OCI-LY1 (cell line): Measurements from ENCODE around the gene RAB8B.

Source experiments
- H2AFZ ChIP-seq: fragments of 200-600 bp; sonication (generic), shearing (Covaris generic); 2 replicates; pipeline ENCODE4 v1.6.0; 2014; ENCODE audit warnings: antibody characterized with exemption, mild to moderate bottlenecking, low read length
- H3F3A ChIP-seq: fragments of 200-600 bp; sonication (generic), shearing (Covaris generic); 2 replicates; pipeline ENCODE4 v1.6.0; 2014; ENCODE audit warnings: mild to moderate bottlenecking, antibody characterized with exemption, low read length, moderate library complexity; ENCODE audit not compliant: insufficient read depth
- H3K27ac ChIP-seq: fragments of 200-600 bp; sonication (generic); 2 replicates; pipeline ENCODE4 v1.5.1; 2014; ENCODE audit warnings: low read length, mixed run types, mild to moderate bottlenecking, low read depth; ENCODE audit not compliant: poor library complexity, severe bottlenecking
- H3K27me3 ChIP-seq: fragments of 200-600 bp; sonication (generic); 2 replicates; pipeline ENCODE4 v1.6.0; 2014; ENCODE audit warnings: antibody characterized with exemption, mild to moderate bottlenecking, low read length, moderate library complexity; ENCODE audit not compliant: insufficient read depth
- H3K36me3 ChIP-seq: fragments of 200-600 bp; sonication (generic); 2 replicates; pipeline ENCODE4 v1.6.1; 2014; ENCODE audit warnings: mild to moderate bottlenecking, antibody characterized with exemption, low read length, moderate library complexity, mixed read lengths; ENCODE audit not compliant: insufficient read depth
- H3K4me1 ChIP-seq: fragments of 200-600 bp; sonication (generic); 2 replicates; pipeline ENCODE4 v1.5.1; 2014; ENCODE audit warnings: mild to moderate bottlenecking, low read length, moderate library complexity; ENCODE audit not compliant: insufficient read depth, severe bottlenecking
- H3K4me2 ChIP-seq: fragments of 200-600 bp; sonication (generic), shearing (Covaris generic); 2 replicates; pipeline ENCODE4 v1.6.1; 2014; ENCODE audit warnings: low read length
- H3K4me3 ChIP-seq: fragments of 200-600 bp; sonication (generic); 2 replicates; pipeline ENCODE4 v1.5.1; 2014; ENCODE audit warnings: low read length, low read depth, mild to moderate bottlenecking, mixed read lengths; ENCODE audit not compliant: poor library complexity, severe bottlenecking
- H3K79me2 ChIP-seq: fragments of 200-600 bp; shearing (Covaris generic); 2 replicates; pipeline ENCODE4 v1.6.1; 2016; ENCODE audit warnings: mixed run types, low read length, mixed read lengths; ENCODE audit not compliant: insufficient read depth
- H3K9ac ChIP-seq: fragments of 200-600 bp; sonication (generic), shearing (Covaris generic); 2 replicates; pipeline ENCODE4 v1.6.1; 2014; ENCODE audit warnings: mild to moderate bottlenecking, low read length, mixed read lengths
- H3K9me2 ChIP-seq: fragments of 200-600 bp; sonication (generic), shearing (Covaris generic); 2 replicates; pipeline ENCODE4 v1.6.1; 2014; ENCODE audit warnings: low read depth, mild to moderate bottlenecking, low read length, mixed read lengths
- H3K9me3 ChIP-seq: fragments of 200-600 bp; shearing (Covaris generic); 2 replicates; pipeline ENCODE4 v1.6.1; 2014; ENCODE audit warnings: low read length, mixed read lengths
- H4K20me1 ChIP-seq: fragments of 200-600 bp; sonication (generic), shearing (Covaris generic); 2 replicates; pipeline ENCODE4 v1.6.0; 2016; ENCODE audit warnings: mild to moderate bottlenecking, low read length; ENCODE audit not compliant: insufficient read depth
- EZH2 ChIP-seq: fragments of 200-600 bp; sonication (generic), shearing (Covaris generic); IDR thresholded peaks from 2 replicates; pipeline ENCODE4 v1.8.0; 2017; ENCODE audit warnings: borderline replicate concordance, mixed run types, mild to moderate bottlenecking, antibody characterized with exemption, low read length, moderate library complexity, mixed read lengths
- TF ChIP-seq, protein P1 (sequence below): fragments of 200-600 bp; sonication (generic), shearing (Covaris generic); IDR thresholded peaks from 2 replicates; pipeline ENCODE4 v1.5.1; 2017; ENCODE audit warnings: mild to moderate bottlenecking, antibody characterized with exemption, low read length, moderate library complexity, mixed read lengths

RAB8B gene

DNA sequence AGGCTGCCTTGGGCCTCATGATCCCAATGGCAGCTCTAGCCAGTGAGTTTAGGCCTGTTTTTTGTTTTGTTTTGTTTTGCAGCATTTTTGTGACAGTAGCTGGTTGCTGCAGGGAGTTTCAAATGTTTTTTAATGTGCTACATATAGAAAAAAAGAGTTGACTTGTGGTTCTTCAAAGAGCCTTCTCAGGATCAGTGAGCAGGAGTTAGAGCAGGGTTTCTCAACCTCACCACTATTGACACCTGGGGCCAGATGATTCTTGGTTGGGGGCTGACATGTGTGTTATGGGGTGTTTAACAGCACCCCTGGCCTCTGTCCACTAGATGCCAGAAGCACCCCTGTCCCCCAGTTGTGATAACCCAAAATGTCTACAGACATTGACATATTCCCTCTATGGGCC, 105.9 kb downstream of the RAB8B start:
- no peaks in the 10 kb centered on the region for H3K9me3 ChIP-seq
- H3K4me2 ChIP-seq: no peak overlapping the region
- no peaks in the 10 kb centered on the region for H3K9me2 ChIP-seq
- peaks cover 6% of the 10 kb centered on the region; the same call in 1 of the 2 replicates for H3K36me3 ChIP-seq
- peaks cover 7% of the 10 kb centered on the region for H3K4me1 ChIP-seq
- TF ChIP-seq, protein P1, sequence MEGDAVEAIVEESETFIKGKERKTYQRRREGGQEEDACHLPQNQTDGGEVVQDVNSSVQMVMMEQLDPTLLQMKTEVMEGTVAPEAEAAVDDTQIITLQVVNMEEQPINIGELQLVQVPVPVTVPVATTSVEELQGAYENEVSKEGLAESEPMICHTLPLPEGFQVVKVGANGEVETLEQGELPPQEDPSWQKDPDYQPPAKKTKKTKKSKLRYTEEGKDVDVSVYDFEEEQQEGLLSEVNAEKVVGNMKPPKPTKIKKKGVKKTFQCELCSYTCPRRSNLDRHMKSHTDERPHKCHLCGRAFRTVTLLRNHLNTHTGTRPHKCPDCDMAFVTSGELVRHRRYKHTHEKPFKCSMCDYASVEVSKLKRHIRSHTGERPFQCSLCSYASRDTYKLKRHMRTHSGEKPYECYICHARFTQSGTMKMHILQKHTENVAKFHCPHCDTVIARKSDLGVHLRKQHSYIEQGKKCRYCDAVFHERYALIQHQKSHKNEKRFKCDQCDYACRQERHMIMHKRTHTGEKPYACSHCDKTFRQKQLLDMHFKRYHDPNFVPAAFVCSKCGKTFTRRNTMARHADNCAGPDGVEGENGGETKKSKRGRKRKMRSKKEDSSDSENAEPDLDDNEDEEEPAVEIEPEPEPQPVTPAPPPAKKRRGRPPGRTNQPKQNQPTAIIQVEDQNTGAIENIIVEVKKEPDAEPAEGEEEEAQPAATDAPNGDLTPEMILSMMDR: no peak
- TF ChIP-seq EZH2: no peak
- no peak overlapping the region for H3K27ac ChIP-seq
- no peaks in the 10 kb centered on the region for H3K79me2 ChIP-seq
- H4K20me1 ChIP-seq: no peaks in the 10 kb centered on the region
- H3K27me3 ChIP-seq: no peaks in the 10 kb centered on the region
- no peak overlapping the region for H3K9ac ChIP-seq
- H3K4me3 ChIP-seq: no peak overlapping the region
- H3F3A ChIP-seq: no peaks in the 10 kb centered on the region
- H2AFZ ChIP-seq: no peak overlapping the region

DNA sequence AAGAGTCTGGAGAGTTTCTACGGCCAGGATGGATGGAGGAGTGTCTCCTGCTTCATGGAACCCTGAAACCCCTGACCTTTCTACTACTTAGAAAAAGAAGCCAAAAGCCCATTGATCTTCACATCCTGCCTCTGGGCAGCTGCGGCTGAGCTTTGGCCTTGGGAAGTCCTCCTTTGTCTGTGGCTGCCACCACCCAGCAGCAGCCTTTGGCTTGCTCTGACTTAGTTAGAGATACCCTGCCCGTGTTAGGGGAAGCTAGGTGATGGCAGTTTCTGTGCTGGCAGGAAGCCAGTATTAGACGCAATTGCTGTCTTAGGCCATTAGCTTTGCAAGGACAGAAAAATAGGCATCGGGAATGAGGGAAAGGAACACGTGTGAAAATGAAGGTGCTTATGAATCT, 106.8 kb downstream of the RAB8B start:
- Histone ChIP-seq H3K9me2 (no peaks in the 10 kb centered on the region), H3K9ac (no peak overlapping the region), H2AFZ (no peak overlapping the region), H3K4me3 (no peak overlapping the region), H3K4me2 (no peak overlapping the region), H3K36me3 (peaks cover 6% of the 10 kb centered on the region; the same call in 1 of the 2 replicates), H4K20me1 (no peaks in the 10 kb centered on the region), H3K79me2 (no peaks in the 10 kb centered on the region), H3K9me3 (no peaks in the 10 kb centered on the region), H3K4me1 (peaks cover 7% of the 10 kb centered on the region), H3F3A (no peaks in the 10 kb centered on the region), H3K27me3 (no peaks in the 10 kb centered on the region), H3K27ac (no peak overlapping the region)
- TF ChIP-seq EZH2: no peak
- TF ChIP-seq, protein P1: no peak

DNA sequence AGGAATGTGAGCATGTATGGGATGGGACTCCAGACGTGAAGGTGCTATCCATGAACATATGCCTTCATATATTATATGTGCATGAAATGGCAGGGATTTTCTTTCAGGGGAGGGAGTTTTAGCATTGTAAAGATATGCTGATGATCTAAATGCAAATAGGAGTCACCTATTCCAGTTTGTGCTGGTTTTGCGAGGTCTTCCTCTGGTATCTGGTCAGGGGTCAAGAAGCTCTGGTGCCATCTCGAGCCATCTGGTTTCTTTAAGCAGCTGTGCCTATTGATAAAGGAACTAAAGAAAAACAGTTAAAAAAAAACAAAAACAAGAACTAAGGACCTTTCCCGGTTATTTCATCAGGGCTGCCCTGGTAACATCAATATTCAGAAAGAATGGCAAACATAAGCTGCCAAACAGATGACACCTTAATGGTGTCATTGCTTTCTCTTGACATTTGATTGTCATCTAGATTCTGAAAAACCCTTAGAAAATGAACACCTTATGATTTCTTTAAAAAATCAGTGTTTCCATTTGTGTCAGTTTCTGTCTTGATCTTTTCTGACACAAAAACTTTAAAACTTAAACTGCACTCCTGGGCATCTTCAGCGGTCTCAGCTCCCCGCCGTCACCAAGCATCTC, 110.7 kb downstream of the RAB8B start:
- Histone ChIP-seq H3K79me2 (no peaks in the 10 kb centered on the region), H2AFZ (no peak overlapping the region), H3K9ac (no peak overlapping the region), H3K27me3 (no peaks in the 10 kb centered on the region), H4K20me1 (no peaks in the 10 kb centered on the region), H3K4me2 (no peak overlapping the region), H3K27ac (no peak overlapping the region), H3K9me3 (no peaks in the 10 kb centered on the region), H3F3A (no peaks in the 10 kb centered on the region), H3K9me2 (no peaks in the 10 kb centered on the region), H3K4me1 (no peaks in the 10 kb centered on the region), H3K4me3 (no peak overlapping the region), H3K36me3 (peaks cover 12% of the 10 kb centered on the region)
- no peak for TF ChIP-seq EZH2
- TF ChIP-seq, protein P1: no peak
